OCI-LY7 (cell line): ENCODE results near the gene SH2D3C.

ENCODE experiments used
- CTCF ChIP-seq: fragments of 200-600 bp; sonication (generic); conservative IDR thresholded peaks from 2 replicates; pipeline ENCODE4 v1.5.1; 2014; ENCODE audit warnings: mild to moderate bottlenecking, antibody characterized with exemption, low read length, moderate library complexity, mixed read lengths
- EZH2phosphoT487 ChIP-seq: fragments of 200-600 bp; sonication (generic); IDR thresholded peaks from 2 replicates; pipeline ENCODE4 v1.6.1; 2018; ENCODE audit warnings: low read depth, borderline replicate concordance, mild to moderate bottlenecking, mixed run types, antibody characterized with exemption, low read length, moderate library complexity, mixed read lengths

DNA sequence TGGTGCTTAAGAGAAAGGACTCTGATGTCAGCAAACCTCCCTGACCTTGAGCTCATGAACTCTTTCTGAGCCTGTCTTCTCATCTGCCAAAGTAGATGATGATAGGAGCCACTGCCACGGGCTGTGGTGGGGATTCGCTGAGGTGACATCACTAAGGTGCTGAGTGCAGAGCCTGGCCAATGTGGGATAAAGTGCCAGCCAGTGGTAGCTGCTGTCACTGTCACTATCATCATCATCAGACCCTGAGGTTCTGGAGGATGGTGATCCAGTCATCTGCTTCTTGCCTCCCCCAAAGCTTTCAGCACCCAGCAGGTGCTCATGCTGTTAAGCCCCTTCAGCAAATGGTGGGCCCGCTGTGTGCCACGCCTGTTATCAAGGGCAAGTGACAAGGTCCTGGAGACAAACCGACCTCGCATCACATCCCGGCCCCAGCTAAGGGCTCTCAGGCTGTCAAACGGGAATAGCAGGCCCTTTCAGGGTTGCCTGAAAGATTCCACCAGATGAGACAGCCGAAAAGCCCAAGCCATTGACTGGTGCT, 30.6 kb upstream of the SH2D3C start:
- TF ChIP-seq CTCF (no peak), EZH2phosphoT487 (no peak)
